Measurements from ENCODE around the gene GRM7. TPM values are rescaled to one million over a fixed set of nuclear protein-coding genes. Genes with fewer than 3 reads are reported as not detected.

GRM7 gene
- total and polyA plus RNA-seq, 12 donors = 0.27 to 7.8 (median 3.2) TPM; not detected in 3

GRCh38 chr3:7650466-7650865 lies 789.6 kb downstream of the GRM7 start:
- Histone ChIP-seq H3K4me3 (no peak overlapping the region), H3K36me3 (replicated peaks in 1 of 2) (no peaks in the 10 kb centered on the region), H3K27me3 (no peaks in the 10 kb centered on the region), H3K27ac (no peak overlapping the region), H3K4me1 (replicated peaks in 1 of 2) (no peaks in the 10 kb centered on the region), H3K9me3 (replicated peaks in 1 of 3) (no peaks in the 10 kb centered on the region)
- TF ChIP-seq POLR2A (IDR thresholded peaks at IDR 0.05) = no peak
- TF ChIP-seq, protein P1, sequence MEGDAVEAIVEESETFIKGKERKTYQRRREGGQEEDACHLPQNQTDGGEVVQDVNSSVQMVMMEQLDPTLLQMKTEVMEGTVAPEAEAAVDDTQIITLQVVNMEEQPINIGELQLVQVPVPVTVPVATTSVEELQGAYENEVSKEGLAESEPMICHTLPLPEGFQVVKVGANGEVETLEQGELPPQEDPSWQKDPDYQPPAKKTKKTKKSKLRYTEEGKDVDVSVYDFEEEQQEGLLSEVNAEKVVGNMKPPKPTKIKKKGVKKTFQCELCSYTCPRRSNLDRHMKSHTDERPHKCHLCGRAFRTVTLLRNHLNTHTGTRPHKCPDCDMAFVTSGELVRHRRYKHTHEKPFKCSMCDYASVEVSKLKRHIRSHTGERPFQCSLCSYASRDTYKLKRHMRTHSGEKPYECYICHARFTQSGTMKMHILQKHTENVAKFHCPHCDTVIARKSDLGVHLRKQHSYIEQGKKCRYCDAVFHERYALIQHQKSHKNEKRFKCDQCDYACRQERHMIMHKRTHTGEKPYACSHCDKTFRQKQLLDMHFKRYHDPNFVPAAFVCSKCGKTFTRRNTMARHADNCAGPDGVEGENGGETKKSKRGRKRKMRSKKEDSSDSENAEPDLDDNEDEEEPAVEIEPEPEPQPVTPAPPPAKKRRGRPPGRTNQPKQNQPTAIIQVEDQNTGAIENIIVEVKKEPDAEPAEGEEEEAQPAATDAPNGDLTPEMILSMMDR (IDR thresholded peaks at IDR 0.05) = no peak
- 44 to 92% (median 88%) methylated on average over 1 of the region's 1 CpG for WGBS, 4 donors
- intact Hi-C loops (cut with DNase I) = no loop called here
- no peak for DNase-seq

GRCh38 chr3:7651274-7651673 lies 790.4 kb downstream of the GRM7 start:
- no peaks in the 10 kb centered on the region for H3K9me3 ChIP-seq (replicated peaks in 1 of 3)
- intact Hi-C loops (cut with DNase I) = no loop called here
- H3K4me3 ChIP-seq = no peak overlapping the region
- H3K27ac ChIP-seq = no peak overlapping the region
- TF ChIP-seq, protein P1 (IDR thresholded peaks at IDR 0.05) = no peak
- TF ChIP-seq POLR2A (IDR thresholded peaks at IDR 0.05) = no peak
- 49 to 63% (median 54%) methylated on average over 2 of the region's 2 CpGs for whole genome bisulfite sequencing, 4 donors
- no peak for DNase-seq
- H3K4me1 ChIP-seq (replicated peaks in 1 of 2) = no peaks in the 10 kb centered on the region
- H3K27me3 ChIP-seq = no peaks in the 10 kb centered on the region
- H3K36me3 ChIP-seq (replicated peaks in 1 of 2) = no peaks in the 10 kb centered on the region

- H3K9me3 ChIP-seq (replicated peaks in 1 of 3) = no peaks in the 10 kb centered on the region
- peak overlapping the region in 1 of 5 donors; percentile 11 for H3K27ac ChIP-seq
- 46 to 69% (median 56%) methylated on average over 4 of the region's 4 CpGs for WGBS, 4 donors
- H3K36me3 ChIP-seq (replicated peaks in 1 of 2) = no peaks in the 10 kb centered on the region
- H3K4me1 ChIP-seq (replicated peaks in 1 of 2) = no peaks in the 10 kb centered on the region
- no peak for DNase-seq
- TF ChIP-seq POLR2A (IDR thresholded peaks at IDR 0.05) = no peak
- TF ChIP-seq, protein P1 (IDR thresholded peaks at IDR 0.05) = no peak
- intact Hi-C loops (cut with DNase I) = no loop called here
- H3K27me3 ChIP-seq = no peaks in the 10 kb centered on the region
- H3K4me3 ChIP-seq = no peak overlapping the region
These were observed 796.5 kb downstream of the GRM7 start for GRCh38 chr3:7657214-7658112.

- no peak for DNase-seq
- no peaks in the 10 kb centered on the region for H3K27me3 ChIP-seq
- no peak overlapping the region for H3K27ac ChIP-seq
- H3K9me3 ChIP-seq (replicated peaks in 1 of 3) = no peaks in the 10 kb centered on the region
- TF ChIP-seq, protein P1 (IDR thresholded peaks at IDR 0.05) = no peak
- no peak for TF ChIP-seq POLR2A (IDR thresholded peaks at IDR 0.05)
- H3K36me3 ChIP-seq (replicated peaks in 1 of 2) = no peaks in the 10 kb centered on the region
- WGBS, 4 donors = 65 to 76% (median 69%) methylated on average over 3 of the region's 3 CpGs
- no peak overlapping the region for H3K4me3 ChIP-seq
- intact Hi-C loops (cut with DNase I) = no loop called here
- no peaks in the 10 kb centered on the region for H3K4me1 ChIP-seq (replicated peaks in 1 of 2)
These were observed 797.4 kb downstream of the GRM7 start for GRCh38 chr3:7658294-7658693.

Measured in adrenal gland (tissue), 12 donors.